ENCODE data around the gene COL6A1. TPM values are rescaled to one million over a fixed set of nuclear protein-coding genes. Genes with fewer than 3 reads are reported as not detected.

The COL6A1 gene
- total and polyA plus RNA-seq, 4 experiments from 2014 or later: 0.87 to 6.0 (median 5.2) TPM; not detected in 1

- DNase-seq: no peak
- Histone ChIP-seq H3K9me3 (ENCODE audit: control insufficient read depth in 1 of 2, low read length in 2 of 2) (no peaks in the 10 kb centered on the region), H3K4me1 (ENCODE audit: insufficient read depth, low read length) (no peaks in the 10 kb centered on the region), H3K36me3 (ENCODE audit: insufficient read depth, low read length) (no peaks in the 10 kb centered on the region), H3K27ac (ENCODE audit: low read depth, low read length) (no peak overlapping the region), H3K27me3 (ENCODE audit: insufficient read depth, low read length) (no peaks in the 10 kb centered on the region), H3K4me3 (ENCODE audit: low read length in 2 of 2) (no peak overlapping the region)
- no peaks in the 10 kb centered on the region for H3K9me3 Mint-ChIP-seq
- no peaks in the 10 kb centered on the region for H3K36me3 Mint-ChIP-seq
- intact Hi-C loops (cut with micrococcal nuclease): no loop called here
- POLR2A ChIA-PET (ENCODE audit: partially characterized antibody): no interaction called here
- H3K27me3 Mint-ChIP-seq: no peaks in the 10 kb centered on the region
- no peaks in the 10 kb centered on the region for H3K4me1 Mint-ChIP-seq
- CTCF ChIA-PET (ENCODE audit: partially characterized antibody): no interaction called here
- no peak overlapping the region for H3K27ac Mint-ChIP-seq
- H3K4me3 Mint-ChIP-seq: no peak overlapping the region
Measured at GRCh38 chr21:45938811-45939520, 42.6 kb upstream of the COL6A1 start.

- intact Hi-C loops (cut with micrococcal nuclease): no loop called here
- no peaks in the 10 kb centered on the region for H3K4me1 ChIP-seq (ENCODE audit: insufficient read depth, low read length)
- Mint-ChIP-seq H3K9me3 (no peaks in the 10 kb centered on the region), H3K27me3 (no peaks in the 10 kb centered on the region), H3K36me3 (no peaks in the 10 kb centered on the region), H3K4me3 (no peak overlapping the region), H3K27ac (no peak overlapping the region), H3K4me1 (no peaks in the 10 kb centered on the region)
- H3K4me3 ChIP-seq (ENCODE audit: low read length in 2 of 2): no peak overlapping the region
- no peak for DNase-seq
- CTCF ChIA-PET (ENCODE audit: partially characterized antibody): no interaction called here
- no peaks in the 10 kb centered on the region for H3K9me3 ChIP-seq (ENCODE audit: control insufficient read depth in 1 of 2, low read length in 2 of 2)
- H3K27ac ChIP-seq (ENCODE audit: low read depth, low read length): no peak overlapping the region
- no peaks in the 10 kb centered on the region for H3K27me3 ChIP-seq (ENCODE audit: insufficient read depth, low read length)
- POLR2A ChIA-PET (ENCODE audit: partially characterized antibody): no interaction called here
- no peaks in the 10 kb centered on the region for H3K36me3 ChIP-seq (ENCODE audit: insufficient read depth, low read length)
Measured at GRCh38 chr21:45939521-45940045, 42.0 kb upstream of the COL6A1 start.

GRCh38 chr21:45940091-45940490 lies 41.5 kb upstream of the COL6A1 start:
- Histone ChIP-seq H3K4me3 (ENCODE audit: low read length in 2 of 2) (no peak overlapping the region), H3K4me1 (ENCODE audit: insufficient read depth, low read length) (no peaks in the 10 kb centered on the region), H3K9me3 (ENCODE audit: control insufficient read depth in 1 of 2, low read length in 2 of 2) (no peaks in the 10 kb centered on the region), H3K27ac (ENCODE audit: low read depth, low read length) (no peak overlapping the region), H3K27me3 (ENCODE audit: insufficient read depth, low read length) (no peaks in the 10 kb centered on the region), H3K36me3 (ENCODE audit: insufficient read depth, low read length) (no peaks in the 10 kb centered on the region)
- H3K27me3 Mint-ChIP-seq: no peaks in the 10 kb centered on the region
- no peak overlapping the region for H3K4me3 Mint-ChIP-seq
- intact Hi-C loops (cut with micrococcal nuclease): no loop called here
- CTCF ChIA-PET (ENCODE audit: partially characterized antibody): no interaction called here
- no peaks in the 10 kb centered on the region for H3K4me1 Mint-ChIP-seq
- no peak overlapping the region for H3K27ac Mint-ChIP-seq
- H3K36me3 Mint-ChIP-seq: no peaks in the 10 kb centered on the region
- H3K9me3 Mint-ChIP-seq: no peaks in the 10 kb centered on the region
- DNase-seq: no peak
- POLR2A ChIA-PET (ENCODE audit: partially characterized antibody): no interaction called here

GRCh38 chr21:45940621-45941337 lies 40.8 kb upstream of the COL6A1 start:
- ChIA-PET POLR2A (ENCODE audit: partially characterized antibody) (no interaction called here), CTCF (ENCODE audit: partially characterized antibody) (no interaction called here)
- H3K4me1 Mint-ChIP-seq: no peaks in the 10 kb centered on the region
- no peak overlapping the region for H3K4me3 Mint-ChIP-seq
- intact Hi-C loops (cut with micrococcal nuclease): no loop called here
- Histone ChIP-seq H3K9me3 (ENCODE audit: control insufficient read depth in 1 of 2, low read length in 2 of 2) (no peaks in the 10 kb centered on the region), H3K4me3 (ENCODE audit: low read length in 2 of 2) (no peak overlapping the region), H3K27ac (ENCODE audit: low read depth, low read length) (no peak overlapping the region), H3K36me3 (ENCODE audit: insufficient read depth, low read length) (no peaks in the 10 kb centered on the region), H3K4me1 (ENCODE audit: insufficient read depth, low read length) (no peaks in the 10 kb centered on the region), H3K27me3 (ENCODE audit: insufficient read depth, low read length) (no peaks in the 10 kb centered on the region)
- DNase-seq: no peak
- no peak overlapping the region for H3K27ac Mint-ChIP-seq
- H3K36me3 Mint-ChIP-seq: no peaks in the 10 kb centered on the region
- no peaks in the 10 kb centered on the region for H3K27me3 Mint-ChIP-seq
- no peaks in the 10 kb centered on the region for H3K9me3 Mint-ChIP-seq

GRCh38 chr21:45941338-45941710 lies 40.2 kb upstream of the COL6A1 start:
- Histone ChIP-seq H3K4me3 (ENCODE audit: low read length in 2 of 2) (no peak overlapping the region), H3K27ac (ENCODE audit: low read depth, low read length) (no peak overlapping the region), H3K4me1 (ENCODE audit: insufficient read depth, low read length) (no peaks in the 10 kb centered on the region), H3K9me3 (ENCODE audit: control insufficient read depth in 1 of 2, low read length in 2 of 2) (no peaks in the 10 kb centered on the region), H3K36me3 (ENCODE audit: insufficient read depth, low read length) (no peaks in the 10 kb centered on the region), H3K27me3 (ENCODE audit: insufficient read depth, low read length) (no peaks in the 10 kb centered on the region)
- no peak overlapping the region for H3K27ac Mint-ChIP-seq
- no peaks in the 10 kb centered on the region for H3K9me3 Mint-ChIP-seq
- no peaks in the 10 kb centered on the region for H3K27me3 Mint-ChIP-seq
- intact Hi-C loops (cut with micrococcal nuclease): no loop called here
- no peaks in the 10 kb centered on the region for H3K4me1 Mint-ChIP-seq
- no peak for DNase-seq
- POLR2A ChIA-PET (ENCODE audit: partially characterized antibody): no interaction called here
- CTCF ChIA-PET (ENCODE audit: partially characterized antibody): no interaction called here
- H3K4me3 Mint-ChIP-seq: no peak overlapping the region
- H3K36me3 Mint-ChIP-seq: no peaks in the 10 kb centered on the region

- Histone ChIP-seq H3K27ac (ENCODE audit: low read depth, low read length) (no peak overlapping the region), H3K27me3 (ENCODE audit: insufficient read depth, low read length) (no peaks in the 10 kb centered on the region), H3K4me1 (ENCODE audit: insufficient read depth, low read length) (no peaks in the 10 kb centered on the region), H3K9me3 (ENCODE audit: control insufficient read depth in 1 of 2, low read length in 2 of 2) (no peaks in the 10 kb centered on the region), H3K4me3 (ENCODE audit: low read length in 2 of 2) (no peak overlapping the region), H3K36me3 (ENCODE audit: insufficient read depth, low read length) (no peaks in the 10 kb centered on the region)
- CTCF ChIA-PET (ENCODE audit: partially characterized antibody): no interaction called here
- peak overlapping the region in 2 of 7 donors; percentile 32 to 75 for H3K27ac Mint-ChIP-seq
- POLR2A ChIA-PET (ENCODE audit: partially characterized antibody): no interaction called here
- no peaks in the 10 kb centered on the region for H3K27me3 Mint-ChIP-seq
- H3K36me3 Mint-ChIP-seq: no peaks in the 10 kb centered on the region
- intact Hi-C loops (cut with micrococcal nuclease): no loop called here
- H3K4me3 Mint-ChIP-seq: no peak overlapping the region
- DNase-seq: no peak
- H3K9me3 Mint-ChIP-seq: no peaks in the 10 kb centered on the region
- H3K4me1 Mint-ChIP-seq: no peaks in the 10 kb centered on the region
Measured at GRCh38 chr21:45941717-45942546, 39.6 kb upstream of the COL6A1 start.
